Measurements from ENCODE around the gene NBAS.

NBAS gene

DNA sequence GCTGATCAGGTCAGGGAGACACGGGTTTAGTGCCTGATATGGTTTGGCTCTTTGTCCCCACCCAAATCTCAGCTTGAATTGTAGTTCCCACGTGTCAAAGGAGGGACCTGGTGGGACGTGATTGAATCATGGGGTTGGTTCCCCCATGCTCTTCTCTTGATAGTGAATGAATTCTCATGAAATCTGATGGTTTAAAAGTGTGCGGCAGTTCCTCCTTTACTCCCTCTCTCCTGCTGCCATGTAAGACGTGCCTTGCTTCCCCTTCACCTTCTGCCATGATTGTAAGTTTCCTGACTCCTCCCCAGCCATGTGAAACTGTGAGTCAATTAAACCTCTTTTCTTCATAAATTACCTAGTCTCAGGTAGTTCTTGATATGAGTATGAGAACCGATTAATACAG, 424.5 kb downstream of the NBAS start:
- DNase-seq (ENCODE audit: low read depth, low spot score), result no peak

DNA sequence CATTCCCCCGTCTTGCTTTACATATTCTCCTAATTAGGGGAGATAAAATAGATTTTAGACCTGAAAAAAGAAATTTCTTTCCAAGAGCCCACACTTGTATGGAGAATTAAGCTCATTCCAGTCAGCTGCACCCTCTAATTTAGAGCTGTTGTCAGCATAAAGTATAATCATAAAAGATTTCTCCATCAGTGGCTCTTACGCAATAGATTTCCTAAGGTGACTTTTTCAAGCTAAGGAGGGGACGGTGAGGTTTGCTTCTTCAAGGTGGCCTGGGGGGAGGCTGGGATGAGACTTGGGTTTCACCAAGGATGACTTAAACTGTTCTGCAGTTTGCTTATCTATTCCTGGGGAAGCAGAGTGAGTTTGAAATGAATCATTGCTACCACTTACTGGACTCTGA, 426.2 kb downstream of the NBAS start:
- no peak for DNase-seq (ENCODE audit: low read depth, low spot score)

DNA sequence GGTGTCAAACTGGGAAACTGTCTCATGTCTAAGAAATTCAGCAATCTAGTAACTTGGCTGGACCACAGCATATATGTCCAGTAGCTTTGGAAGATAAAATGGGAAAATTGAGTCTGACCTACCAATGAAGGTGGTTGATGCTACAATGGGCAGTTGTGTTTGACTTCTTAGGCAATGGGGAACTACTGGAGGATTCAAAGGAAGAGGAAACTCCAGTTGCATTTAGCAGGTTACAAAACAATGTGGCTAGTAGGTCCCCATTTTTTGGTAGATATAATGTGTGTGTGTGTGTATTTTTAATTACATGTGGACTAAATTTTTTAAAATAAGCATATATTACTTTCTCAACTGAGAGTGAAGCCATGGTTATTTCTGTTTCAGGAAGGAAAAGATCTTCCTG, 427.7 kb downstream of the NBAS start:
- DNase-seq (ENCODE audit: low read depth, low spot score), result no peak

- DNase-seq (ENCODE audit: low read depth, low spot score), result no peak
Measured at GRCh38 chr2:15128846-15129245, 432.3 kb downstream of the NBAS start.

GRCh38 chr2:15127876-15128275, 433.3 kb downstream of the NBAS start:
- DNase-seq (ENCODE audit: low read depth, low spot score), result no peak

GRCh38 chr2:15127301-15127700, 433.8 kb downstream of the NBAS start:
- DNase-seq (ENCODE audit: low read depth, low spot score), result no peak

DNA sequence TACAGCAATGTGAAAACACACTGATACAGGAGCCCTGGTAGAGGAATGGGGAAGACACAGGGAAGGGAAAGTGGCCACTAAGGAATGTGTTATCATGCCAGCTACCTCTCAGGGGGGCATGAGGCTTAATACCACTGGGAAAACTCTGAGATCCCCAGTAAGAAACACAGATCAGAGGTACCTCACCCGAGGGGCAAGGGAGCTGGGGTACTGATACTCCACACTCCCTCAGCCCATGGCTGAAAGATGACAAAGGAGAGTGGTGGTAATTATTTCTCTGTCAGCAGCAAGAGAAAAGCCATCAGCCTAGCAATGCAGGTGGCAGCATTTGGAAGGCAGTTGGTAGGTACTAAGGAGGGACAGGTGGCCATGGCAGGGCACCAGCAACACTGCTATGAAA, 434.8 kb downstream of the NBAS start:
- DNase-seq (ENCODE audit: low read depth, low spot score), result no peak

DNA sequence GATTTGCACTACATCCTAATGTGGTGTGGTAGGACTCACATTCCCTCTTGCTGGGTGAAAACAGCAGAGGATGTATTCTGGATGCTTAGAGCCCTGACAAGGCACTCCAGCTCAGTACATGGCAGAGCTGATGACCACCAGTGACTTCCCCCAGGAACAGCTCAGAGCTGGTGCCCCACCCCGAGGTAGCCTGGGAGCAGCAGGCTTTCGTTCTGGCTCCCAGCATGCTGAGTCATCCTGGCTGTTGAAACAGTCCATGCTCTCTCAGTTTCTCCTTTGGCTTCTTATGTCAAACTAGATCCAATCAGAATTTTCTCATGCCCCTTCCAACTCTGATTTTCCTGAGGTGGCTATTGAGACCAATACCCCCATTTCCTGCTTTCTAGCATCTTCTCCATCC, 438.2 kb downstream of the NBAS start:
- no peak for DNase-seq (ENCODE audit: low read depth, low spot score)

GRCh38 chr2:15120631-15121030, 440.5 kb downstream of the NBAS start:
- DNase-seq (ENCODE audit: low read depth, low spot score), result no peak

- DNase-seq (ENCODE audit: low read depth, low spot score), result no peak
Measured at GRCh38 chr2:15119722-15120175, 441.4 kb downstream of the NBAS start.

DNA sequence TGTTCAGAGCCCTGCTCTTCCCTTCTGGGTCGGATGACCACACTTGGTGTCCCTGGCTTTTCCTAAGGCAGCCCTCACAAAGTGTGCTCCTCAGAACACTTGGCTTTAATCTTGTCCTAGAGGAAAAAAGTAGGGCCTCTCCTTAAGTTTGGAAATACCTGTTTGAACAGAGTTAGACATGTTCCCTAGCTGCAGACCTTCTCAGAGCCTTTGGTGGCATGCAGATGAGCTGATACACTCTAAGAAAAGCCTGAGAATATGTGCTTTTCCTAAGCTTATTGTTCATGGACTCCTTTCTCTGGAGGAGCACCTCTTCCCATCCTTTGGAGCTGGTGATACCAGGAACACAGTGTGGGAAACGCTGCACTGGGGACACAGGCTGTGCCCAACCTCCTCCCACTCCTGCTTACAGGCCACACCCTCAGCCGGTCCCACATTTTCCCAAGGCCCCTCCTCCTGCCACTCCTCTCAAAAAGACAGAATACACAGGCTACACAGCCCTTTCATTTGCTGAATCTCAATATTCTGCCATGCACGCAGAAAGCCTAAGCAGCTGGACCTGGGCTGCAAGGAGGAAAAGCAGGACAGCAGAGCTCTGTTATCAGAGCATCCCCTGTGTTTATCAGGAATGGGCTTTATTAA, 443.6 kb downstream of the NBAS start:
- no peak for DNase-seq (ENCODE audit: low read depth, low spot score)

All from smooth muscle cell of the brain vasculature (primary cell).